GM12864 (cell line): ENCODE measurements around the gene GAS2.

Experiments
- DNase-seq: peaks from one replicate; pipeline ENCODE4 v3.0.0-alpha.2; 2011; ENCODE audit warnings: low read depth
- H3K4me3 ChIP-seq: 2 replicates; pipeline ENCODE4 v1.5.1; 2011; ENCODE audit warnings: mild to moderate bottlenecking, low read depth, low read length, control low read depth
- CTCF ChIP-seq: IDR thresholded peaks from 2 replicates; pipeline ENCODE4 v1.5.1; 2011; ENCODE audit warnings: low read depth, mild to moderate bottlenecking, moderate library complexity, low read length, control low read depth, inconsistent platforms; ENCODE audit errors: missing control alignments

Gene GAS2

DNA sequence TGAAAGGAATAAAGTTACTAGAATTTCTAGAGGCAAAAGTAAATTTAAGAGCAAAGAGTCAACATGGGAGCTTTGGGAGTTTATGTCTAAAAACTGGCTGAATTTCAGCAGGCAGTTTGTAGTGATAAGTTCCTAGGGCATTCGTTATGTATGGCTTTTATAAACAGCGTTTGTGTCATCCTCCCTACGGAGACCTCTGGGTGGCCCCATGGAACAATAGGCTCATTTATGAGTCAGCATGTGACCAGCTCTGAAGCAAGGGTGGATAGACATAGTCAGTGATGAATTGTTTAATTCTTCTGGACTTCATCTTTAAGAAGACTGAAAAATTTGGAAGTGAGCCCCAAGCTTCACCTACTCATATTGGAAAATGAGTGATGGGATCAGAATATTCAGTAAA lies 126.1 kb downstream of the GAS2 start:
- no peak overlapping the region for H3K4me3 ChIP-seq
- no peak for TF ChIP-seq CTCF
- no peak for DNase-seq

- no peak for TF ChIP-seq CTCF
- H3K4me3 ChIP-seq, result no peak overlapping the region
- no peak for DNase-seq
Observed at GRCh38 chr11:22795914-22796313, 129.5 kb downstream of the GAS2 start.

GRCh38 chr11:22797047-22797446 lies 130.6 kb downstream of the GAS2 start:
- no peak overlapping the region for H3K4me3 ChIP-seq
- no peak for TF ChIP-seq CTCF
- no peak for DNase-seq

- H3K4me3 ChIP-seq, result no peak overlapping the region
- DNase-seq, result no peak
- TF ChIP-seq CTCF, result no peak
Observed at GRCh38 chr11:22798901-22799300, 132.5 kb downstream of the GAS2 start.

DNA sequence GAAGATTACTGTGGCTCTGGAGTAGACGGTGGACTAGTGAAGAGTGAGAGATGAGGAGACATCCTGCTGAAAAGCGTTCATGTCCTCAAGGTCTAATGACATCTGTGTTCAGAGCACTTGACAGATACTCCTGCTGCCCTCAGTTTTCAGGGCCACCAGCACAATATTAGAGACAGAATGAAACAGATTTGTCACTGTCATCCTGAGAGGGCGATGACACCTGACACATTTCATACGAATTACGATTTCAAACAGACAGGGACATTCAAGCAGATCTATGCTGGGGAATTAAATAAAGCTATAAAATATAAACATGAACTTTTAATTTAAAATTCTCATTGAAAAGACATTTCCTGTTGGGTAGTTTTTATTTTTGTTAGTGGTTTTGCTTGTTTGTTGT lies 134.1 kb downstream of the GAS2 start:
- no peak for TF ChIP-seq CTCF
- DNase-seq, result no peak
- H3K4me3 ChIP-seq, result no peak overlapping the region

DNA sequence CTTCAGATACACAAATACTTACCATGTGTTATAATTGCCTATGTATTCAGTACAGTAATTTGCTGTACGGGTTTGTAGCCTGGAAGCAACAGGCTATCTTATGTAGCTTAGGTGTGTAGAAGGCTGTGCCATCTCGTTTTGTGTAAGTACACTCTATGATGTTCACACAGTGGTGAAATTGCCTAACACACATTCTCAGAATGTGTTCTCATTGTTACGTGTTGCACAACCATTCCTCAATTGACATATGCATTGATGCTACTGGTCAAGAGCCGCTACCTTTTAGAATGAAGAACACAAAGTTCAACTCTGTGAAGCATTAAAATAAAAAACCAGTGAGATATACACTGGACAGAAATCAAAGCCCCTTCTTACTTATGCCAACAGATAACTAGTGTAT lies 136.4 kb downstream of the GAS2 start:
- no peak overlapping the region for H3K4me3 ChIP-seq
- TF ChIP-seq CTCF, result no peak
- DNase-seq, result no peak

- no peak for DNase-seq
- no peak overlapping the region for H3K4me3 ChIP-seq
- no peak for TF ChIP-seq CTCF
Observed at GRCh38 chr11:22807391-22807790, 141.0 kb downstream of the GAS2 start.
